ENCODE results near the gene METTL25. TPM values are rescaled to one million over a fixed set of nuclear protein-coding genes. Genes with fewer than 3 reads are reported as not detected.

The METTL25 gene
- total RNA-seq, 1 experiment from 2014 or later: 2.2 TPM

DNA sequence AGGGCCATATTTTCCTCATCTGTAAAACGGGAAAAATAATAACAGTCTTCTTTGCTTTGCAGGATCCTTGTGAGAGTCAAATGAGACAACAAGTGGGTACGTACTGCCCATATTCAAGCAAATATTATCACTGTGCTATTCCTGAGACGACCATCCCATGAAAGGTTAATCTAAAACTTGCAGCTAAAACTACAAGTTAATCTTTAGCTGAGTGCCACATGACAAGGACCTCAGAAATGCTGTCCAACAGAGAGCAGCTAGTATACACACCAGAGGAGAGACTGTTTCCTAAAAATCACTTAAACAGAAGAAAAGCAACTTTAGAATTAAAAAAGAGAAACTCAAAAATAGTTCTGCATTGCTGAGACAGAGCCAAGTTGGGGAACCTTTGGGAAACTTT, 165.7 kb downstream of the METTL25 start:
- Histone ChIP-seq H3K4me3 (no peak overlapping the region), H3K79me2 (ENCODE audit: low read depth) (no peaks in the 10 kb centered on the region), H3K27ac (no peak overlapping the region), H3K9me2 (ENCODE audit: insufficient read depth) (no peaks in the 10 kb centered on the region), H3K9me3 (ENCODE audit: insufficient read depth, low read depth) (no peaks in the 10 kb centered on the region), H3F3A (ENCODE audit: insufficient read depth, low read depth) (no peaks in the 10 kb centered on the region), H3K4me2 (no peak overlapping the region), H3K36me3 (ENCODE audit: low read depth) (no peaks in the 10 kb centered on the region), H3K27me3 (ENCODE audit: insufficient read depth, low read depth) (no peaks in the 10 kb centered on the region), H3K4me1 (replicated peaks; ENCODE audit: insufficient read depth) (no peaks in the 10 kb centered on the region), H4K20me1 (ENCODE audit: insufficient read depth) (no peaks in the 10 kb centered on the region), H2AFZ (no peak overlapping the region)
- ChIA-PET CTCF (no interaction called here), POLR2A (ENCODE audit: unreplicated experiment) (interaction anchor here (0.6 kb wide), 1 partner anchor 214 kb away, joined by 5 read pairs; no protein-coding TSS in a partner anchor)
- no TSS peak for BruUV-seq (replicated peaks)
- TF ChIP-seq EZH2 (IDR thresholded peaks at IDR 0.05; ENCODE audit: low read depth): no peak
- TF ChIP-seq, protein P1, sequence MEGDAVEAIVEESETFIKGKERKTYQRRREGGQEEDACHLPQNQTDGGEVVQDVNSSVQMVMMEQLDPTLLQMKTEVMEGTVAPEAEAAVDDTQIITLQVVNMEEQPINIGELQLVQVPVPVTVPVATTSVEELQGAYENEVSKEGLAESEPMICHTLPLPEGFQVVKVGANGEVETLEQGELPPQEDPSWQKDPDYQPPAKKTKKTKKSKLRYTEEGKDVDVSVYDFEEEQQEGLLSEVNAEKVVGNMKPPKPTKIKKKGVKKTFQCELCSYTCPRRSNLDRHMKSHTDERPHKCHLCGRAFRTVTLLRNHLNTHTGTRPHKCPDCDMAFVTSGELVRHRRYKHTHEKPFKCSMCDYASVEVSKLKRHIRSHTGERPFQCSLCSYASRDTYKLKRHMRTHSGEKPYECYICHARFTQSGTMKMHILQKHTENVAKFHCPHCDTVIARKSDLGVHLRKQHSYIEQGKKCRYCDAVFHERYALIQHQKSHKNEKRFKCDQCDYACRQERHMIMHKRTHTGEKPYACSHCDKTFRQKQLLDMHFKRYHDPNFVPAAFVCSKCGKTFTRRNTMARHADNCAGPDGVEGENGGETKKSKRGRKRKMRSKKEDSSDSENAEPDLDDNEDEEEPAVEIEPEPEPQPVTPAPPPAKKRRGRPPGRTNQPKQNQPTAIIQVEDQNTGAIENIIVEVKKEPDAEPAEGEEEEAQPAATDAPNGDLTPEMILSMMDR (conservative IDR thresholded peaks at IDR 0.05): no peak
- intact Hi-C loops (cut with micrococcal nuclease; ENCODE audit: unreplicated experiment): no loop called here
- DNase-seq: no peak

DNA sequence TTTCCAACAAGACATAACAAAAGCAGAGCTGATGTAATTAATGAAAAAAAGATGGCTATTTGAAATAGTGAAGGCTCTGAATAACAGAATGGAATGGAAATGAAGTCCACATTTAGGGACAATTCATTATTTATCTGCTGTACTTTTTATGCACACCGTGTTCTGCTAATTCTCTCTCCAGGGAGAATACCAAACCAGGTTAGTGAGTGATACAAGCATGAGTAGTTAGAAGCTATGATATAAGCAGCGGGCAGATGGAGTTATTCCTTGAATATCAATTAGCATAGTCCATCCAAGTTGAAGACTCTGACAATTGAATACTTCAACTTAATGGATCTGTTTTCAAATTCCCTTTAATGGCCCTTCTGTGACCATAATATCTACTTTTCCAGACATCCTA, 166.3 kb downstream of the METTL25 start:
- Histone ChIP-seq H2AFZ (no peak overlapping the region), H4K20me1 (ENCODE audit: insufficient read depth) (no peaks in the 10 kb centered on the region), H3K79me2 (ENCODE audit: low read depth) (no peaks in the 10 kb centered on the region), H3K4me1 (replicated peaks; ENCODE audit: insufficient read depth) (no peaks in the 10 kb centered on the region), H3K9me3 (ENCODE audit: insufficient read depth, low read depth) (no peaks in the 10 kb centered on the region), H3F3A (ENCODE audit: insufficient read depth, low read depth) (no peaks in the 10 kb centered on the region), H3K4me2 (no peak overlapping the region), H3K36me3 (ENCODE audit: low read depth) (no peaks in the 10 kb centered on the region), H3K27ac (no peak overlapping the region), H3K9me2 (ENCODE audit: insufficient read depth) (no peaks in the 10 kb centered on the region), H3K27me3 (ENCODE audit: insufficient read depth, low read depth) (no peaks in the 10 kb centered on the region), H3K4me3 (no peak overlapping the region)
- BruUV-seq (replicated peaks): no TSS peak
- TF ChIP-seq, protein P1 (conservative IDR thresholded peaks at IDR 0.05): no peak
- no peak for TF ChIP-seq EZH2 (IDR thresholded peaks at IDR 0.05; ENCODE audit: low read depth)
- POLR2A ChIA-PET (ENCODE audit: unreplicated experiment): interaction anchor here (0.6 kb wide), 1 partner anchor 213 kb away, joined by 5 read pairs; no protein-coding TSS in a partner anchor
- CTCF ChIA-PET: no interaction called here
- no peak for DNase-seq
- intact Hi-C loops (cut with micrococcal nuclease; ENCODE audit: unreplicated experiment): loop anchor here (5.0 kb wide), 1 partner anchor 1298 kb away; no protein-coding TSS in a partner anchor

DNA sequence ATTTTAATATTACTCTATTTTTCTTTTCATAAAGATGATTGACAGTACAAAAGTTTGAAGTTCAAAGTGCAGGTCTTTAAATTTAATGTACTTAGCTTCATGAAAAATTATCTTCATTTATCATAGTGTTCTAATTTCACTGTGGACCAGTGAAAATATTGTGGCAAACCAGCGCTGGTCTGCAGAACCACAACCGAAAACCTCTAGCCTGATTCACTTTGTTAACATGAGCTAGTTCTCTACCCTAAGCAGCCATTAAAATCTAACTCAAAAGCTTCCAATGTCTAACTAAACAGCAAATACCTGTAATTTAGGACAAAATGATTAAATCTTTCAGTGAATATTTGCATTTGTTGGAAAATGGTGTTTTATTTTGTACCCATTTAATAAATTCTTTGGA, 167.3 kb downstream of the METTL25 start:
- H3K9me3 ChIP-seq (ENCODE audit: insufficient read depth, low read depth): no peaks in the 10 kb centered on the region
- intact Hi-C loops (cut with micrococcal nuclease; ENCODE audit: unreplicated experiment): loop anchor here (5.0 kb wide), 1 partner anchor 1297 kb away; no protein-coding TSS in a partner anchor
- POLR2A ChIA-PET (ENCODE audit: unreplicated experiment): no interaction called here
- TF ChIP-seq, protein P1 (conservative IDR thresholded peaks at IDR 0.05): no peak
- TF ChIP-seq EZH2 (IDR thresholded peaks at IDR 0.05; ENCODE audit: low read depth): no peak
- no peaks in the 10 kb centered on the region for H3F3A ChIP-seq (ENCODE audit: insufficient read depth, low read depth)
- no peaks in the 10 kb centered on the region for H3K9me2 ChIP-seq (ENCODE audit: insufficient read depth)
- H3K36me3 ChIP-seq (ENCODE audit: low read depth): no peaks in the 10 kb centered on the region
- H2AFZ ChIP-seq: no peak overlapping the region
- H4K20me1 ChIP-seq (ENCODE audit: insufficient read depth): no peaks in the 10 kb centered on the region
- no peaks in the 10 kb centered on the region for H3K79me2 ChIP-seq (ENCODE audit: low read depth)
- CTCF ChIA-PET: no interaction called here
- no peak overlapping the region for H3K4me2 ChIP-seq
- H3K27ac ChIP-seq: no peak overlapping the region
- H3K4me3 ChIP-seq: no peak overlapping the region
- no peak for DNase-seq
- BruUV-seq (replicated peaks): no TSS peak
- H3K4me1 ChIP-seq (replicated peaks; ENCODE audit: insufficient read depth): no peaks in the 10 kb centered on the region
- no peaks in the 10 kb centered on the region for H3K27me3 ChIP-seq (ENCODE audit: insufficient read depth, low read depth)
